ENCODE measurements around the gene GALNT6.

GALNT6 gene

GRCh38 chr12:51381226-51382079, 9.8 kb downstream of the GALNT6 start:
- DNase-seq = no peak

- DNase-seq = no peak
Measured at GRCh38 chr12:51379571-51379970, 11.6 kb downstream of the GALNT6 start.

- DNase-seq = no peak
Measured at GRCh38 chr12:51378749-51379148, 12.5 kb downstream of the GALNT6 start.

- no peak for DNase-seq
Measured at GRCh38 chr12:51377099-51377984, 13.9 kb downstream of the GALNT6 start.

- DNase-seq = no peak
Measured at GRCh38 chr12:51374856-51375255, 16.4 kb downstream of the GALNT6 start.

GRCh38 chr12:51374361-51374760, 16.8 kb downstream of the GALNT6 start:
- no peak for DNase-seq

GRCh38 chr12:51373187-51373586, 18.0 kb downstream of the GALNT6 start:
- DNase-seq = peak in 1 of 2 experiments; percentile 4

GRCh38 chr12:51372021-51372420, 19.2 kb downstream of the GALNT6 start:
- DNase-seq = no peak

- no peak for DNase-seq
Measured at GRCh38 chr12:51371295-51371953, 19.8 kb downstream of the GALNT6 start.

GRCh38 chr12:51370667-51371066, 20.5 kb downstream of the GALNT6 start:
- no peak for DNase-seq

GRCh38 chr12:51369581-51369980, 21.6 kb downstream of the GALNT6 start:
- no peak for DNase-seq

- peak; percentile 84 to 90 for DNase-seq
Measured at GRCh38 chr12:51368640-51369517, 22.3 kb downstream of the GALNT6 start.

GRCh38 chr12:51365276-51365675, 25.9 kb downstream of the GALNT6 start:
- no peak for DNase-seq

- DNase-seq = no peak
Measured at GRCh38 chr12:51364001-51364400, 27.2 kb downstream of the GALNT6 start.

- DNase-seq = no peak
Measured at GRCh38 chr12:51362747-51363342, 28.4 kb downstream of the GALNT6 start.

- no peak for DNase-seq
Measured at GRCh38 chr12:51362307-51362706, 28.9 kb downstream of the GALNT6 start.

GRCh38 chr12:51361161-51362016, 29.8 kb downstream of the GALNT6 start:
- no peak for DNase-seq

- DNase-seq = no peak
Measured at GRCh38 chr12:51360315-51360714, 30.9 kb downstream of the GALNT6 start.

- no peak for DNase-seq
Measured at GRCh38 chr12:51359851-51360250, 31.4 kb downstream of the GALNT6 start.

GRCh38 chr12:51358496-51358895, 32.7 kb downstream of the GALNT6 start:
- no peak for DNase-seq
